OCI-LY1 (cell line): Measurements from ENCODE around the gene MANBA.

ENCODE experiments used
- H2AFZ ChIP-seq: fragments of 200-600 bp; sonication (generic), shearing (Covaris generic); 2 replicates; pipeline ENCODE4 v1.6.0; 2014; ENCODE audit warnings: antibody characterized with exemption, mild to moderate bottlenecking, low read length
- H3F3A ChIP-seq: fragments of 200-600 bp; sonication (generic), shearing (Covaris generic); 2 replicates; pipeline ENCODE4 v1.6.0; 2014; ENCODE audit warnings: mild to moderate bottlenecking, antibody characterized with exemption, low read length, moderate library complexity; ENCODE audit not compliant: insufficient read depth
- H3K27ac ChIP-seq: fragments of 200-600 bp; sonication (generic); 2 replicates; pipeline ENCODE4 v1.5.1; 2014; ENCODE audit warnings: low read length, mixed run types, mild to moderate bottlenecking, low read depth; ENCODE audit not compliant: poor library complexity, severe bottlenecking
- H3K27me3 ChIP-seq: fragments of 200-600 bp; sonication (generic); 2 replicates; pipeline ENCODE4 v1.6.0; 2014; ENCODE audit warnings: antibody characterized with exemption, mild to moderate bottlenecking, low read length, moderate library complexity; ENCODE audit not compliant: insufficient read depth
- H3K36me3 ChIP-seq: fragments of 200-600 bp; sonication (generic); 2 replicates; pipeline ENCODE4 v1.6.1; 2014; ENCODE audit warnings: mild to moderate bottlenecking, antibody characterized with exemption, low read length, moderate library complexity, mixed read lengths; ENCODE audit not compliant: insufficient read depth
- H3K4me1 ChIP-seq: fragments of 200-600 bp; sonication (generic); 2 replicates; pipeline ENCODE4 v1.5.1; 2014; ENCODE audit warnings: mild to moderate bottlenecking, low read length, moderate library complexity; ENCODE audit not compliant: insufficient read depth, severe bottlenecking
- H3K4me2 ChIP-seq: fragments of 200-600 bp; sonication (generic), shearing (Covaris generic); 2 replicates; pipeline ENCODE4 v1.6.1; 2014; ENCODE audit warnings: low read length
- H3K4me3 ChIP-seq: fragments of 200-600 bp; sonication (generic); 2 replicates; pipeline ENCODE4 v1.5.1; 2014; ENCODE audit warnings: low read length, low read depth, mild to moderate bottlenecking, mixed read lengths; ENCODE audit not compliant: poor library complexity, severe bottlenecking
- H3K79me2 ChIP-seq: fragments of 200-600 bp; shearing (Covaris generic); 2 replicates; pipeline ENCODE4 v1.6.1; 2016; ENCODE audit warnings: mixed run types, low read length, mixed read lengths; ENCODE audit not compliant: insufficient read depth
- H3K9ac ChIP-seq: fragments of 200-600 bp; sonication (generic), shearing (Covaris generic); 2 replicates; pipeline ENCODE4 v1.6.1; 2014; ENCODE audit warnings: mild to moderate bottlenecking, low read length, mixed read lengths
- H3K9me2 ChIP-seq: fragments of 200-600 bp; sonication (generic), shearing (Covaris generic); 2 replicates; pipeline ENCODE4 v1.6.1; 2014; ENCODE audit warnings: low read depth, mild to moderate bottlenecking, low read length, mixed read lengths
- H3K9me3 ChIP-seq: fragments of 200-600 bp; shearing (Covaris generic); 2 replicates; pipeline ENCODE4 v1.6.1; 2014; ENCODE audit warnings: low read length, mixed read lengths
- H4K20me1 ChIP-seq: fragments of 200-600 bp; sonication (generic), shearing (Covaris generic); 2 replicates; pipeline ENCODE4 v1.6.0; 2016; ENCODE audit warnings: mild to moderate bottlenecking, low read length; ENCODE audit not compliant: insufficient read depth
- EZH2 ChIP-seq: fragments of 200-600 bp; sonication (generic), shearing (Covaris generic); IDR thresholded peaks from 2 replicates; pipeline ENCODE4 v1.8.0; 2017; ENCODE audit warnings: borderline replicate concordance, mixed run types, mild to moderate bottlenecking, antibody characterized with exemption, low read length, moderate library complexity, mixed read lengths
- TF ChIP-seq, protein P1 (sequence below): fragments of 200-600 bp; sonication (generic), shearing (Covaris generic); IDR thresholded peaks from 2 replicates; pipeline ENCODE4 v1.5.1; 2017; ENCODE audit warnings: mild to moderate bottlenecking, antibody characterized with exemption, low read length, moderate library complexity, mixed read lengths

MANBA gene

DNA sequence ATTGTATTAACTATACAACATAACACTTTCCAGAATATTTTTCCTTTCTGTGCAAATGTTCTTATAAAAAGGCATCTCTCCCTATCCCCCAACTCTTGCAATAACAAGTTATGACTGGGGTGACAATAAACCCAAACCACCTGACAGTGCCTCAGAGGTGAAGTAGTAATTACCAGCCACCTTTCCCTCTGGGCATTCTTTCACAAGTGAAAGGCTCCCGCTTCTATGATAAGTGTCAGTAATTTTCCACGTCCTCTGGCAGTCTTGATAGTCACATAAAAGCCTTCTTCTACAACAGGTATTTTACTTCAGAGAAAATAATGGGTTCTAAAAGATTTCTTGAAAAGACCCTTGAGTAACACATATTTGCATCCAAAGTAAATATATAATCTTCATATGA, 82.7 kb downstream of the MANBA start:
- no peaks in the 10 kb centered on the region for H3K9me3 ChIP-seq
- H3K9ac ChIP-seq = no peak overlapping the region
- no peak overlapping the region for H3K4me2 ChIP-seq
- H3K9me2 ChIP-seq = no peaks in the 10 kb centered on the region
- H2AFZ ChIP-seq = no peak overlapping the region
- no peak overlapping the region for H3K27ac ChIP-seq
- no peaks in the 10 kb centered on the region for H3F3A ChIP-seq
- no peak for TF ChIP-seq EZH2
- TF ChIP-seq, protein P1, sequence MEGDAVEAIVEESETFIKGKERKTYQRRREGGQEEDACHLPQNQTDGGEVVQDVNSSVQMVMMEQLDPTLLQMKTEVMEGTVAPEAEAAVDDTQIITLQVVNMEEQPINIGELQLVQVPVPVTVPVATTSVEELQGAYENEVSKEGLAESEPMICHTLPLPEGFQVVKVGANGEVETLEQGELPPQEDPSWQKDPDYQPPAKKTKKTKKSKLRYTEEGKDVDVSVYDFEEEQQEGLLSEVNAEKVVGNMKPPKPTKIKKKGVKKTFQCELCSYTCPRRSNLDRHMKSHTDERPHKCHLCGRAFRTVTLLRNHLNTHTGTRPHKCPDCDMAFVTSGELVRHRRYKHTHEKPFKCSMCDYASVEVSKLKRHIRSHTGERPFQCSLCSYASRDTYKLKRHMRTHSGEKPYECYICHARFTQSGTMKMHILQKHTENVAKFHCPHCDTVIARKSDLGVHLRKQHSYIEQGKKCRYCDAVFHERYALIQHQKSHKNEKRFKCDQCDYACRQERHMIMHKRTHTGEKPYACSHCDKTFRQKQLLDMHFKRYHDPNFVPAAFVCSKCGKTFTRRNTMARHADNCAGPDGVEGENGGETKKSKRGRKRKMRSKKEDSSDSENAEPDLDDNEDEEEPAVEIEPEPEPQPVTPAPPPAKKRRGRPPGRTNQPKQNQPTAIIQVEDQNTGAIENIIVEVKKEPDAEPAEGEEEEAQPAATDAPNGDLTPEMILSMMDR = no peak
- H3K79me2 ChIP-seq = no peaks in the 10 kb centered on the region
- H3K4me3 ChIP-seq = no peak overlapping the region
- H4K20me1 ChIP-seq = no peaks in the 10 kb centered on the region
- H3K4me1 ChIP-seq = no peaks in the 10 kb centered on the region
- H3K36me3 ChIP-seq = peaks cover 30% of the 10 kb centered on the region
- H3K27me3 ChIP-seq = no peaks in the 10 kb centered on the region

DNA sequence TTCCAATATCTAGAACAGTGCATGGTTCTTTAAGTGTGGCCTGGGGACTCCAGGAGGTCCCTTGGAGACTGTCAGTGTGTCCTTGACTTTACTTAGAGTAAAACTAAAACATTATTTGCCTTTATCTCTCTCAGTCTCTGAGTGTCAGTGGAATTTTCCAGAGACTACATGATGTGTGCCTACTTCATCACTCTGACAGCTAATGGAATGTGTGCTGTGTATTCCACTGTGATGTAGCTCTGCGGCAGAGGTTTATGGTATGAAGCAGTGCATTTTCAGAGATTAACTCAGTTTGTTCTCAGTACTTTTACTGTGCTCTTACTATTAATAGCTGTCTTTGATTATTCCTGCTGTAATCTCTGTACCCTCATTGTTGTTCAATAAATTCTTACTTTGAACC, 85.6 kb downstream of the MANBA start:
- no peak for TF ChIP-seq EZH2
- TF ChIP-seq, protein P1 = no peak
- H2AFZ ChIP-seq = no peak overlapping the region
- H4K20me1 ChIP-seq = no peaks in the 10 kb centered on the region

DNA sequence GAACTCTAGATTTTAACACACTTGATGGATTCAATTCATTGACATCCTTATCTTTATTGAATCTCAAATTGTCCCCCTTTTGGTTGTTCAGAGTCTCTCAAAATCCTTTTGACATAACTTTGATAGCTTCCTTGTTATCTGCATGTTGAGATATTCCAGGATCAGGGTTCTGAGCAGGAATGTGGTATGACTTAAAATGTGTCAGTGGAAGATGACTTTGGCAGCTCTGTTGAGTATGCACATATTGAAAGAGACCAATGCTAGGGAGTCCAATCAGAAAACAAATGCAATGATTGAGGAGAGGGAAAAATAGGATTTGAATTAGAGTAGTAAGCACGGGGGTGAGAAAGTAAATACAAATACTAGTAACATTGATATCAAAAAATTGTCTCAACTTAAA, 93.8 kb downstream of the MANBA start:
- no peaks in the 10 kb centered on the region for H3K9me3 ChIP-seq

More for the DNA sequence above, 85.6 kb downstream of the MANBA start:
- Histone ChIP-seq H3F3A (no peaks in the 10 kb centered on the region), H3K4me2 (no peak overlapping the region), H3K9me2 (no peaks in the 10 kb centered on the region), H3K4me1 (no peaks in the 10 kb centered on the region), H3K4me3 (no peak overlapping the region), H3K36me3 (peaks cover 20% of the 10 kb centered on the region), H3K9ac (no peak overlapping the region), H3K27me3 (no peaks in the 10 kb centered on the region), H3K79me2 (no peaks in the 10 kb centered on the region), H3K27ac (no peak overlapping the region), H3K9me3 (no peaks in the 10 kb centered on the region)

More for the DNA sequence above, 93.8 kb downstream of the MANBA start:
- Histone ChIP-seq H4K20me1 (no peaks in the 10 kb centered on the region), H3K27ac (no peak overlapping the region), H3K27me3 (no peaks in the 10 kb centered on the region), H3K4me1 (no peaks in the 10 kb centered on the region), H3K9me2 (no peaks in the 10 kb centered on the region), H3K36me3 (peaks cover 42% of the 10 kb centered on the region; the same call in 1 of the 2 replicates), H2AFZ (no peak overlapping the region), H3K9ac (no peak overlapping the region), H3F3A (no peaks in the 10 kb centered on the region), H3K4me2 (no peak overlapping the region), H3K4me3 (no peak overlapping the region), H3K79me2 (no peaks in the 10 kb centered on the region)
- TF ChIP-seq EZH2 = no peak
- TF ChIP-seq, protein P1 = no peak
